ENCODE results near the gene HMGN1.
"Not testable (repeated sequence)": the region's sequence is repeated elsewhere in the genome, so short reads cannot be mapped to it uniquely, and the experiment has no call there.

The HMGN1 gene

GRCh38 chr21:39348355-39349210 is at the start of gene HMGN1:
Gene HMGN1 (minus strand): TSS chr21:39349088. CDS start chr21:39348917, 171 bp downstream.
- peak; percentile 90 for DNase-seq (ENCODE audit: low read depth)

- DNase-seq (ENCODE audit: low read depth): no peak
Observed at GRCh38 chr21:39397646-39398385, 48.9 kb upstream of the HMGN1 start.

GRCh38 chr21:39392981-39393380 is 44.1 kb upstream of the HMGN1 start:
- no peak for DNase-seq (ENCODE audit: low read depth)

GRCh38 chr21:39390212-39390765 is 41.4 kb upstream of the HMGN1 start:
- DNase-seq (ENCODE audit: low read depth): no peak

GRCh38 chr21:39388811-39389155 is 39.9 kb upstream of the HMGN1 start:
- no peak for DNase-seq (ENCODE audit: low read depth)

- peak; percentile 78 for DNase-seq (ENCODE audit: low read depth)
Observed at GRCh38 chr21:39388038-39388810, 39.3 kb upstream of the HMGN1 start.

- peak; percentile 87 for DNase-seq (ENCODE audit: low read depth)
Observed at GRCh38 chr21:39387461-39388037, 38.7 kb upstream of the HMGN1 start.

- DNase-seq (ENCODE audit: low read depth): no peak
Observed at GRCh38 chr21:39386899-39387298, 38.0 kb upstream of the HMGN1 start.

GRCh38 chr21:39386194-39386593 is 37.3 kb upstream of the HMGN1 start:
- no peak for DNase-seq (ENCODE audit: low read depth)

- DNase-seq (ENCODE audit: low read depth): peak; percentile 64
Observed at GRCh38 chr21:39385299-39386145, 36.6 kb upstream of the HMGN1 start.

GRCh38 chr21:39384674-39385298 is 35.9 kb upstream of the HMGN1 start:
- DNase-seq (ENCODE audit: low read depth): no peak

GRCh38 chr21:39382096-39382495 is 33.2 kb upstream of the HMGN1 start:
- not testable (repeated sequence) for DNase-seq (ENCODE audit: low read depth)

- DNase-seq (ENCODE audit: low read depth): no peak
Observed at GRCh38 chr21:39381009-39381408, 32.1 kb upstream of the HMGN1 start.

- DNase-seq (ENCODE audit: low read depth): peak; percentile 87
Observed at GRCh38 chr21:39379986-39380891, 31.4 kb upstream of the HMGN1 start.

- DNase-seq (ENCODE audit: low read depth): no peak
Observed at GRCh38 chr21:39377444-39378050, 28.7 kb upstream of the HMGN1 start.

GRCh38 chr21:39375446-39375845 is 26.6 kb upstream of the HMGN1 start:
- DNase-seq (ENCODE audit: low read depth): no peak

- no peak for DNase-seq (ENCODE audit: low read depth)
Observed at GRCh38 chr21:39374046-39374445, 25.2 kb upstream of the HMGN1 start.

GRCh38 chr21:39373634-39374033 is 24.7 kb upstream of the HMGN1 start:
- no peak for DNase-seq (ENCODE audit: low read depth)

- not testable (repeated sequence) for DNase-seq (ENCODE audit: low read depth)
Observed at GRCh38 chr21:39369896-39370288, 21.0 kb upstream of the HMGN1 start.

All from activated T-cell treated with anti-CD3 and anti-CD28 coated beads for 24 hours (primary cell).